ENCODE measurements around the gene CAMK2A.
"Not testable (repeated sequence)": the region's sequence is repeated elsewhere in the genome, so short reads cannot be mapped to it uniquely, and the experiment has no call there.

Gene CAMK2A

DNA sequence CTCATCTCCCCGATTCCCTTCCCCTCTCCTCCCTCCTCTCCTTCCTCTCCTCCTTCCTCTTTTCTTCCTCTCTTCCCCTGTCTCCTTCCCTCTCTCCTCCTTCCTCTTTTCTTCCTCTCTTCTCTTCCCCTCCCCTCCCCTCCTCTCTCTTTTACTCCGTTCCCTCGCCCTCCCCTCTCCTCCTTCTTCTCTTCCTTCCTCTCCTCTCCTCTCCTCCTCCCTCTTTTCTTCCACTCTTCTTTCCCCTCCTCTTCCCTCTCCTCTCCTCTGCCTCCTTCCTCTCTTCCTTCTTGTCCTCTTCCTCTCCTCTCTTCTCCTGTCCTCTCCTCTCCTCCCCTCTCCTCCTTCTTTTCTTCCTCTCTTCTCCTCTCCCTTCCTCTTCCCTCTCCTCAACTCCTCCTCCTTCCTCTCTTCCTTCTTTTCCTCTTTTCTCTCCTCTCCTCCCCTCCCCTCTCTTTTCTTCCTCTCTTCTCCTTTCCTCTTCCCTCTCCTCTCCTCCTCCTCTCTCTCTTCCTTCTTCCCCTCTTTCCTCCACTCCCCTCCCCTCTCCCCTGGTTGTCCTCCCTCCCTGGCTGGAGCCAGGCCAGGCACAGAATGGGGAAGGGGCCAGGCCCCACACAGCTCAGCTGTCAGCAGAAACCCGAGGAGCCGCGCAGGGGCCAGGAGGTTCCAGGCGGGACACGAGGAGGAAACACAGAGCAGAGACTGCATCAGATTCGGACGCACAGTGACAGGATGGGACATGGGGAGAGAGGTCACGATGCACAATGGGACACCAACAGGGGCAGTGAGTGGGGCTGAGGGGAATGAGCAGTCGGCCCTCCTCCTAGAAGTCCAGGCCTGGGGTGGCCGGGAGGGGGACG lies 48.0 kb downstream of the CAMK2A start:
- DNase-seq (ENCODE audit: insufficient read length, low spot score), result no peak
- no peak for FAIRE-seq

GRCh38 chr5:150239794-150240122 lies 49.8 kb downstream of the CAMK2A start:
- no peak for FAIRE-seq

DNA sequence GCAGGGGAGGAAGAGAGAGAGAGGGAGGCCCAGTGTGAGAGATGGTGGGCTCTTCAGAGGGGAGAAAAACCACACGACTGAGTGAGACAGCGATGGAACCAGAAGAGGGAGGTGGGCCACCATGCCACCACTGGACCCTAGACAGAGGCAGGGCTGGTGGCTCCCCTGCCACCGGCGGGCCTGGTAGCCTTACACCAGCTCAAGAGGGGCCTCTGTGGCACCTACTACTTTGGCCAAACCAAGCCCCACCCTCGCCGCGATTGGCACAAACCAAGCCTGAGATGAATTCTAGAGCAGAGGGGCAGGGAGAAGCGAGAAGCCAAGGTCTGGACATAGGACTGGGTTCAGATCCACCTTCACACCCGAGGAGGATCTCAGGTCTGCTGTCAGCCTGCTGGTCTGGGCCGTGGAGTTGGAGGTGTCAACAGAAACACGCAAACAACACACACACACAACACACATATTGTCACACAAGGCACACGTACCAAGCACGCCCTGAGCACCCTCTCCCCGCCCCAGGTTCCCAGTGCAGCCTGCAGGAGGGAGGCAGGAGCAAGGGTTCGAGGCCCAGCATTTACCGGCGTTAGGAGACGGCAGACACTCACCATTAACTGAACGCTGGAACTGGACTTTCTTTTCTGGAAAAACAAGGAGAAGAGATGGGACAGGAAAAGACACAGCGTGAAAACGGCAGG lies 50.3 kb downstream of the CAMK2A start:
- no peak for FAIRE-seq
- DNase-seq (ENCODE audit: insufficient read length, low spot score), result no peak

More at GRCh38 chr5:150239794-150240122, 49.8 kb downstream of the CAMK2A start:
- no peak for DNase-seq (ENCODE audit: insufficient read length, low spot score)

DNA sequence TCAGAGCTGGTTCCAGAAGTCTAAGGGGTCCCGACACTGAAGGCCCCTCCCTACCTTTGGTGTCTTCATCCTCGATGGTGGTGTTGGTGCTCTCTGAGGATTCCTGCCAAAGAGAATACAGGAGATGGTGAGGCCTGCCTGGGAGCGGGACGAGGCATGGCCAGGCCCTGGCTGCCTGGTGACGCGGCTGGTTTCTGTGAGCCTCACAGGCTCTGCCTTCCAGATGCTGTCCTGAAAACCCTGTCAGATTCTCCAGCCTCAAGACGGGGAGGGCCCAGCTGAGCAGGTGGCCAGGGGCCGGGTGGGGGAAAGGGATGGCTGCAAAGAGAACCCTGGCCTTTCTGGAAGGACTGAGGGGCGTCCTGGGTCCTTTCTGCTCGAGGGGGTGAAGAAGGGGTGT lies 50.9 kb downstream of the CAMK2A start:
- DNase-seq (ENCODE audit: insufficient read length, low spot score), result no peak
- no peak for FAIRE-seq

- DNase-seq (ENCODE audit: insufficient read length, low spot score) (no peak), FAIRE-seq (no peak)
Observed at GRCh38 chr5:150236981-150237754, 52.4 kb downstream of the CAMK2A start.

GRCh38 chr5:150236313-150236712 lies 53.3 kb downstream of the CAMK2A start:
- no peak for DNase-seq (ENCODE audit: insufficient read length, low spot score)

DNA sequence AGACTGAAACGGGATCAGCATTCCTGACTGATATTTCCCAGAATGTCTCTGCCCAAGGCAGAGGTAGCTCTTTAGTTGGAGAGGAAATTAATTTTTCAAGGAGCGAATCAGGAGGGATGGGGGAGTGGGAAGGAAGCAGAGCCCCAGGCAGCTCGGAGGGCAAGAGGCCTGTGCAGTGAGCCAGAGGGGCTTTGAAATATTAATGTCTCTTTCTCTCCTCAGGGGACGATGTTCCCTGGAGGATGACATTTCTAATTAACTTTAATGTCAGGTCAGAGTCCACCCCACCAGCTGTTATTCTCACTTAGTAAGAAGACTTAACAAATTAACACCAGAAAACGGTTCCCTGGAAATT lies 54.1 kb downstream of the CAMK2A start:
- DNase-seq (ENCODE audit: insufficient read length, low spot score) (no peak), FAIRE-seq (no peak)

More at GRCh38 chr5:150236313-150236712, 53.3 kb downstream of the CAMK2A start:
- FAIRE-seq, result no peak

DNA sequence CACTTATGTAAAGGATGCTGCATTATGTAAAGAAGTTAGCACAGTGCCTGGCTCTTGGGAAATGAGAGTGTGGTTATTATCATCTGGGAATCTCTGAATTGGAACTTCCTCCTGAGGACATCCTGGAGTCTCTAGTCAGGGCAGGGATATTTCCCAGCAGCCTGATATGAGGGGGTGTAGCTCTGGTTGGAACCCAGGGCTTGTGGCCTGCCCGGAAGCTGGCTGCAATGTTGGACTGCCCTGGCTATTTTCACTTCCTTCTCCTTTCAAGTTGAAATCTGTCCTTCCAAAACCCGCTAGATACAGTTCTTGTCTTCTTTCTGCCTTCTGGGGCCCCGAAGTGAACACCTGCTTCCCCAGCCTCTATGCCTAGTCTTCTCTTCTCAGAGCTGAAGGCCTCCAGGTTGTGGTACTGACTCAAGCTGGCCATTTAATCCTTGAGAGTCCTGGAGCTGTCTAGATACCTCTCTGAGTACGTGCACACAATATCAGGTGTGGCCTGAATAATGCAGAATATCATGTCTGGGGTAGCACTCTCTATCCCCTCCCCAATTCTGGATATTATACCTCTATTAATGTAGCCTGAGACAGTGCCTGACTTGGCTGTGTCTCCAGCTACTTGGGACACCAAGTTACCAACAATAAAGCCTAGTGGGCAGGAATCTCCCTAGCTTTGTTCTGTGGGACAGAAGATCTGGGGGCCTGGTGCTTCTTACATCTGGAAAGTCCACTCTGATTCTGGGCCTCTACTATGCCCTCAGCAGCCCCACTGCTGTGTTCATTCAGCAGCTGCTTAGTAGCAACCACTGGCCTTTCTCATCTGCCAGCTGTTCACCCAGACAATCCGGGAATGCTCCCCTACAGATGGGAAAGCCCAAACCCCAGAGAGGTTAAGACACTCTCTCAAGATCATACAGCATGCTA lies 54.7 kb downstream of the CAMK2A start:
- FAIRE-seq (peak; percentile 16), DNase-seq (ENCODE audit: insufficient read length, low spot score) (no peak)

GRCh38 chr5:150233706-150234105 lies 55.9 kb downstream of the CAMK2A start:
- FAIRE-seq; DNase-seq (ENCODE audit: insufficient read length, low spot score): not testable (repeated sequence)

- peak; percentile 59 for FAIRE-seq
Observed at GRCh38 chr5:150230842-150231241, 58.7 kb downstream of the CAMK2A start.

DNA sequence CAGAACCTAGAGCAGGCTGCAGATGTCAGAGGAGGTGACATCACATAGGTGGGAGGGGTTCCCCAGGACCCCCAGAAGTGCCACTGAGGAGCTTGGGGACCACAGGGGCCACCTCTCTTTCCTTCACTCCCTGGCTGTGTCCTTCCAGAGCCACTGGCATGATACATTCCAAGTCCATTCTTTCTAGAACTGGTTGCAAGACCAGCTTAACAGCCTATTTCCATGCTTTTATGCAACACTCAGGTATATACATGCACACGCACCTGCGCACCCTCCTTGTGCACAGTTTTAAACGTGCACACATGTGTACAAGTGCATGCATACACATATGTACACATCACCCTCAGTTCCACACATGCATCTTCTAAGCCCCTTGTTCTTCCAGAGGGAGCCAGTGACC lies 60.0 kb downstream of the CAMK2A start:
- DNase-seq (ENCODE audit: insufficient read length, low spot score), result no peak

More at GRCh38 chr5:150230842-150231241, 58.7 kb downstream of the CAMK2A start:
- DNase-seq (ENCODE audit: insufficient read length, low spot score), result no peak

GRCh38 chr5:150227606-150228273 lies 61.8 kb downstream of the CAMK2A start:
- FAIRE-seq (peak; percentile 59), DNase-seq (ENCODE audit: insufficient read length, low spot score) (peak; percentile 66)

More for the DNA sequence above, 60.0 kb downstream of the CAMK2A start:
- no peak for FAIRE-seq

GRCh38 chr5:150227036-150227435 lies 62.5 kb downstream of the CAMK2A start:
- DNase-seq (ENCODE audit: insufficient read length, low spot score) (no peak), FAIRE-seq (no peak)

DNA sequence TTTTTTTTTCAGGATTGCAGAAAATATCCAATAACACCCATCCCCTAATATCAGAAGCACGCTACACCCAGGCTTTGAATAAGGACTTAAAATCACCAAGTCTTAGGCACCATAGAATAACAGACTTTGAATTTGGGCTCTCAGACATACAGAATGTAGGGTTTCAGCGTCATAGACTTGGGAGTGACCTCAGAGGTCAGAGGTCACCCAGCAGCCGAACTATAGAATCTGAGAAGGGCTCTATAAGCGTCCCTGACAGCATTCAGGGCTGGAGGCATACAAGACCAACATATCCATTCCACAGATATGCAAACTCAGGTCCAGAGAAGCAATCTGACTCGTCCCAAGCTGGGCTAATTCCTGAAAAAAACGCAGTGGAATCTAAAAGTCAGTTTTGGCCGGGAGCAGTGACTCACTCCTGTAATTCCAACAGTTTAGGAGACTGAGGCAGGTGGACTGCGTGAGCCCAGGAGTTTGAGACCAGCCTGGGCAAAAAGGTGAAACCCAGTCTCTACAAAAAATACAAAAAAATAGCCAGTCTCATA lies 65.0 kb downstream of the CAMK2A start:
- DNase-seq (ENCODE audit: insufficient read length, low spot score) (no peak), FAIRE-seq (no peak)

DNA sequence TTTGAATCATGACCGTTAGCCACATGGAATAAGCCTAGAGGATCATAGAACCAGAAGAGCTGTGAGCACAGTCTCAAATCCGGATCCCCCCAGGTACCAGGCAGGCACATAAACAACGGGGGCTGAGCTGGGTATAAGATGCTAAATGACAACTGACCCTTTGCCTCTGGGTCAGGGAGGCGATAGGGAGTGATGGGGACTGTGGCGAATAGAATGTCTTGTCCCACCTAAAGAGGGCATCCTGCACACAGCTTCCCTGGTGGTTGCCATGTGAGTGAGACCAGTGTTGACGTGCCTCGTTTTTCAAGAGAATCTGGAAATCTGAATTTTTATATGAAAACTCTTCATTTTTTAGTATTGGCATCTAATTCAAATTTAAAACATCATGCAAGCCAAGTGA lies 66.1 kb downstream of the CAMK2A start:
- FAIRE-seq (no peak), DNase-seq (ENCODE audit: insufficient read length, low spot score) (no peak)

DNA sequence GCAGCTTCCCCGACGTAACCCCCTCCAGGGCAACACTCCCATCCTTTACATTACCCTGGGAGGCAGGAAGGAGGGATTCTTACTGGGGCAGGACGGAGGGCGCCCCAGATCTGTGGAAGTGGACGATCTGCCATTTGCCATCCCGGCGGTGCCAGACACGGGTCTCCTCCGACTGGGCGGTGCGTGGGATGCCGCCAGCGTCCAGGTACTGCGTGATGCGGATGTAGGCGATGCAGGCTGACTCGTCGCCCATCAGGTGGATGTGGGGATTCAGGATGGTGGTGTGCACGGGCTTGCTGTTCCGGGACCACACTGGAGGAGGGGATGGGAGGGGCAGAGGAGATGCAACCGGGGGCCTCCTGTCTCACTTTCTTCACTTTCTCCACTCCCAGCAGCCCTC lies 66.7 kb downstream of the CAMK2A start:
- FAIRE-seq (no peak), DNase-seq (ENCODE audit: insufficient read length, low spot score) (no peak)

GRCh38 chr5:150221471-150221870 lies 68.1 kb downstream of the CAMK2A start:
- DNase-seq (ENCODE audit: insufficient read length, low spot score) (no peak), FAIRE-seq (no peak)

GRCh38 chr5:150219861-150220260 lies 69.7 kb downstream of the CAMK2A start:
- DNase-seq (ENCODE audit: insufficient read length, low spot score) (no peak), FAIRE-seq (no peak)

DNA sequence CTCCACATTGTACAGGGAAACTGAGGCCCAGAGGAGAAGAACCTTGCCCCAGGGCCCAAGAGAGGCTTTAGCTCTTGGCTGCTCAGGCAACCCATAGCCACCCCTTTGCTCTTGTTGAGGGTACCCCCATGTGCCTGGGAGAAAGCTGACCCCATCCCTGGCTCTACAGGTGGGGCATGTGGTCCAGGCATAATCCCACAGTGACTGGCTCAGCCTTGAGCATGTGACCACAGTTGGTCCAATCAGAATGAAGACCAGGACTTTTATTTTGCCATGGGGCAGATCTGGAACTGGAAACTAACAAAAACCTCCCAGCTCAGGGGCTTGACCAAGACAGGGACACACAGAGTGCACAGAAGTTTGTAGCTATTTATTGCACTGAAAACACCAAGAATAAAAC lies 70.4 kb downstream of the CAMK2A start:
- no peak for FAIRE-seq
- DNase-seq (ENCODE audit: insufficient read length, low spot score), result no peak

- DNase-seq (ENCODE audit: insufficient read length, low spot score) (no peak), FAIRE-seq (no peak)
Observed at GRCh38 chr5:150218693-150219035, 70.9 kb downstream of the CAMK2A start.
